Erythroblast (primary cell): ENCODE data around the gene PEAR1.

Experiments
- DNase-seq, 2 experiments: peaks; one replicate each; lab custom pipeline; 2025; lab: John Stamatoyannopoulos, UW
- GATA1 ChIP-seq: IDR thresholded peaks from 2 replicates; pipeline ENCODE4 v1.6.1; 2011; ENCODE audit warnings: low read depth, mild to moderate bottlenecking, control low read depth, low read length, moderate library complexity
- POLR2A ChIP-seq: IDR thresholded peaks from 2 replicates; pipeline ENCODE4 v1.6.1; 2011; ENCODE audit warnings: mild to moderate bottlenecking, low read length

PEAR1 gene

DNA sequence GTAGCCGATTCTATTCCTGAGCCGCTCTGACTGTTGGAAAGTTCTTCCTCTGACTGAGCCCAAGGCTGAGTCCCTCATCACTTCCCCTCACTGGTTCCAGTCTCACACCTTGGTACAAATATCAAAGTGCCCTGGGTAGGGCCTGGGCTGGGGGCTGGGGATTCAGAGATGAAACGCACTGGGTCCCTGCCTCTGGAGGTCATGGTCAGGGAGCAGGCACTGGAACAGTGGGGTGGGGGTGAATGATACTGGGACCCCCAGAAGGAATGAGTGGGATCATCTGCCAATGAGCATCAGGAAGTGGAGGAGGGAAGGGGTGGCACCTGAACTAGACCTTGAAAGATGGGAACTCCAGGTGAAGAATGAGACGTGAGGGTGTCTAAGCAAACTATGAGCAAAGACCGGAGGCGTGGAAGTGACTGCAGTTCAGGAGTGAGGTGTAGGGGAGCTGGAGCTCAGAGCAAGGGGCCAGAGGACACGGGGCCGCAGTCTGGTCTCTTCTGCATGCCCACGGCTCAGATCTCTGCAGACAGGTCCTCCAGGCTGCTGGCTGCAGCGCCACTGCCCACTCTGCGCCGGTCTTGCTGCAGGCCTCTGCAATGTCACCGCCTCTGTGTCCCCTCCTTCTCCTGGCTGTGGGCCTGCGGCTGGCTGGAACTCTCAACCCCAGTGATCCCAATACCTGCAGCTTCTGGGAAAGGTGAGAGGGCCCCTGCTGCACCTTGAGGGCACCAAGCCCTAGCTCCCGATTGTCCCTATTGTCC lies 10.0 kb downstream of the PEAR1 start:
- TF ChIP-seq POLR2A, result no peak
- no peak for TF ChIP-seq GATA1
- DNase-seq, result no peak

DNA sequence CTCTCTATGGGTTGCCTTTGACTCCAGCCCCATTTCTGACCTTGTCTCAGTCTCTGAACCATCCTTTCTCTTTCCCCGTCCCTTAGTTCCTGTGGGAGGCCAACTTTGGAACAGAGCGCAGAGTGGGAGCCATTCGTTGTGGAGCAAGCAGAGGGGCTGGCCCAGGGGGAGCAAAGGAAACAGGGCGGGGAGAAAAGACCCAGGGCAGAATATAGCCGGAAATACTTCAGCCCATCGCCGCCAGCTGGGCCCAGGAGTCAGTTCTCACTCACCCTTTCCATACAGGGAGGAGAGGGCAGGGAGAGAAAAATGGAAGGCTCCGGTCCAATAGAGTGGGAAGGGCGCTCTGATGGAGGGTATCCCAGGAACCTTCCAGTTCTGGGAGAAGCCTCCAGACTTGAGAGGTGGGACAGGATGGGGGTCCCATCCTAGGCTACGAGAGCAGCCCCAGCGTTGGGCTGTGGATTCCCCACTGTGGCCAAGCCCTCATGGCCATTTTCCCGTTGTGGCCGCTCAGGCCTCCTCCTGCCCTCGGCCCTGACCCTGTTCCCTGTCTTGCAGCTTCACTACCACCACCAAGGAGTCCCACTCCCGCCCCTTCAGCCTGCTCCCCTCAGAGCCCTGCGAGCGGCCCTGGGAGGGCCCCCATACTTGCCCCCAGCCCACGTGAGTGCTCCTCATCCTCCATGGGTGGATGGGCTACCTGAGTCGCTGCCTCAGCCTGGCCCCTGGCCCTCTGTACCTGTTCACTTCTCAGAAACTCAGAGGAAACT lies 10.9 kb downstream of the PEAR1 start:
- DNase-seq, result no peak
- TF ChIP-seq POLR2A (no peak), GATA1 (no peak)

DNA sequence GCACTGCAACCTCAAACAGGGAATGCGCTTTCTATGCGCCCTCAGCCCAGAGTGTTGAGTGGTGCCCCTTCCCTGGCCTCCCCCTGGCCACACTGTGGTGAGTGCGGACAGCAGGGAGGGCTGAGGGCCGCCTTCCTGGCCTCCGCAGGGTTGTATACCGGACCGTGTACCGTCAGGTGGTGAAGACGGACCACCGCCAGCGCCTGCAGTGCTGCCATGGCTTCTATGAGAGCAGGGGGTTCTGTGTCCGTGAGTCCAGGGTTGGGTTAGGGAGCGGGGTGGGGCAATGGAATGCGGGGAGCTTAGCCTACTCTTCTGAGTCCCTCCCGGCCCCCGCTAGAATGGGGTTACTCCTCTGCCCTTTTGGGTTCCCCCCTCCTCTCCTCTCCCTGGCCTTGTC lies 11.7 kb downstream of the PEAR1 start:
- TF ChIP-seq POLR2A (no peak), GATA1 (no peak)
- no peak for DNase-seq

DNA sequence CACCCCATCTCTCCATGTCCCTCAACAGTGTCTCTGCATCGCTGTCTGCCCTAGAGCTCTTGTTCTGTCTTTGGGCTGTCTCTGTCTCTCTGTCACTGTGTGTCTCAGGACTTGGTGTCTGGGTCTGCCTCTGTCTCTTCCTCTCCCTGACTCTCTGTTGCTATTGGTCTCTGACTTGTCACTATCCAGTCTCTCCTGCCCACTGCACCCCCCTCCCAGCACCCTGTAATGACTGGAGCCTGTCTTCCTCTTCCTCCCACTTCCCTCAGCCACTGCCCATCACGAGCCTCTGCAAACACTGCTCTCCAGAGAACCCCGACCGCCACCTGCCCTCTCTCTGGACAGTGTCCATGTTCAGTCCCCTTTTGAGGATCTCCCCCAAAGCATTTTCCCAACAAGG lies 12.1 kb downstream of the PEAR1 start:
- no peak for DNase-seq
- TF ChIP-seq POLR2A (no peak), GATA1 (no peak)

DNA sequence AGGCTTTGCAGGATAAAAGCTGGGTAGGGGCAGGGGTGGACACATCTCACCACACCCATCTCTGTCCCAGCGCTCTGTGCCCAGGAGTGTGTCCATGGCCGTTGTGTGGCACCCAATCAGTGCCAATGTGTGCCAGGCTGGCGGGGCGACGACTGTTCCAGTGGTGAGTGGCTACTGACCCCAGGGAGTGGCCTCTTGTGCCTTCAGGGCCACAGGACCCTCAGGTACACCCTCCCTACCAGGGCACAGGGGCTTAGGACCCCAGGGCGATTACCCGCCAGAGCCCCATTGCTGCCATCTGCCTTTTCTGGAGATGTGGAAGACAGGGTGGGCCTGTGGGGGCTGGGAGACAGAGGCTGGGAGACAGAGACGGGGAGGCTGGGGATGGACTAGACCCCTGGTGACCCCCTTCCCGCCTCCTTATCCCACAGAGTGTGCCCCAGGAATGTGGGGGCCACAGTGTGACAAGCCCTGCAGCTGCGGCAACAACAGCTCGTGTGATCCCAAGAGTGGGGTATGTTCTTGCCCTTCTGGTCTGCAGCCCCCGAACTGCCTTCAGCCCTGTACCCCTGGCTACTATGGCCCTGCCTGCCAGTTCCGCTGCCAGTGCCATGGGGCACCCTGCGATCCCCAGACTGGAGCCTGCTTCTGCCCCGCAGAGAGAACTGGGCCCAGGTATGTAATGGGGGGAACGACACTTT lies 12.8 kb downstream of the PEAR1 start:
- DNase-seq, result no peak
- TF ChIP-seq GATA1 (no peak), POLR2A (no peak)

DNA sequence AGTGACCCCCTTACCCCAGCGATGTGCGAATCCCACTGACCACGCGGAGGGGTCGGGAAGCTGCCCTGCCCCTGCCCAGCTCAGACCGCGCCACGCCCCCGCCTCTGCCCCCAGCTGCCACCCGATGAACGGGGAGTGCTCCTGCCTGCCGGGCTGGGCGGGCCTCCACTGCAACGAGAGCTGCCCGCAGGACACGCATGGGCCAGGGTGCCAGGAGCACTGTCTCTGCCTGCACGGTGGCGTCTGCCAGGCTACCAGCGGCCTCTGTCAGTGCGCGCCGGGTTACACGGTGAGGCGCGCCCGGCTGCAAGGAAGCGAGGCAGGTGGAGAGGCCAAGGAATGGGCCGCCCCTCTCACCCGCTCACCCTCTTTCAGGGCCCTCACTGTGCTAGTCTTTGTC lies 15.0 kb downstream of the PEAR1 start:
- DNase-seq, result no peak
- TF ChIP-seq POLR2A, result no peak
- TF ChIP-seq GATA1, result no peak

DNA sequence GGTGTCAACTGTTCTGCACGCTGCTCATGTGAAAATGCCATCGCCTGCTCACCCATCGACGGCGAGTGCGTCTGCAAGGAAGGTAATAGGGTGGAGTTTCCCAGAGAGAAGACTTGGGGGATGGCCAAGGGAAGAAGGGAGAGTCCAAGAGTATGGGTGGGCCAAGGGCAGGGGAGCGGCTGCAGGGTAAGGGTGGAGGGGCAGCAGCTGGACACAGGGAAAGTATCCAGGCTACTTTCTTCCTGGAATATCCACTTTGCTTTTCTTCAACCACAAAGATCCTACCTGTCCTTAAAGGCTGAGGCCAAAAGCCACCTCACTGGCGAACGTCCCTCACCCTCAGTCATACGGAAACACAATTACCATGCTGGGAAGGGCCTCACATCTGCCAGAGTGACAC lies 15.4 kb downstream of the PEAR1 start:
- TF ChIP-seq GATA1 (no peak), POLR2A (no peak)
- no peak for DNase-seq

DNA sequence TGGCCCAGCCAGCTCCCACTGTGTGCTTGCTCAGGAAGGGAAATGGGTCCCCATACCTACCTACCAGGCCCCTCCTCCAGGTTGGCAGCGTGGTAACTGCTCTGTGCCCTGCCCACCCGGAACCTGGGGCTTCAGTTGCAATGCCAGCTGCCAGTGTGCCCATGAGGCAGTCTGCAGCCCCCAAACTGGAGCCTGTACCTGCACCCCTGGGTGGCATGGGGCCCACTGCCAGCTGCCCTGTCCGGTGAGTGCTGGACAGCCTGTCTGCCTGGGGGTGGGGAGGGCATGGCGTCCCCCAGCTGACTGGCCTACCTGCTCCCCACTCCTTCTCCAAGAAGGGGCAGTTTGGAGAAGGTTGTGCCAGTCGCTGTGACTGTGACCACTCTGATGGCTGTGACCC lies 16.2 kb downstream of the PEAR1 start:
- DNase-seq, result no peak
- TF ChIP-seq GATA1 (no peak), POLR2A (no peak)

DNA sequence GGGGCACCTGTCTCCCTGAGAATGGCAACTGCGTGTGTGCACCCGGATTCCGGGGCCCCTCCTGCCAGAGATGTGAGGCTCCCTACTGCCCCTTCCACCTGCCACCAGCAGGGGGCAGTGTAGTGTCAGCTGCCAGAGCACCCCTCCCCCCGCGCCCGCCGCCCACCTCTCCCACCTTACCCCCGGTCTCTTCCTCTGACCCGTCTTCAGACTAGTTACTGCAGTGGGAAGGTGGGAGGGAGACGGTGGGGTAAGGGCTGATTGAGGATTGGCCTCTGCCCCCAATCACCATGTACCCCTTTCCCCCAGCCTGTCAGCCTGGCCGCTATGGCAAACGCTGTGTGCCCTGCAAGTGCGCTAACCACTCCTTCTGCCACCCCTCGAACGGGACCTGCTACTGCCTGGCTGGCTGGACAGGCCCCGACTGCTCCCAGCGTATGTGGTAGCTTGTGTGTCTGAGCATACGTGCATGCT lies 16.8 kb downstream of the PEAR1 start:
- DNase-seq, result peak; percentile 56 to 77
- TF ChIP-seq POLR2A (no peak), GATA1 (no peak)

DNA sequence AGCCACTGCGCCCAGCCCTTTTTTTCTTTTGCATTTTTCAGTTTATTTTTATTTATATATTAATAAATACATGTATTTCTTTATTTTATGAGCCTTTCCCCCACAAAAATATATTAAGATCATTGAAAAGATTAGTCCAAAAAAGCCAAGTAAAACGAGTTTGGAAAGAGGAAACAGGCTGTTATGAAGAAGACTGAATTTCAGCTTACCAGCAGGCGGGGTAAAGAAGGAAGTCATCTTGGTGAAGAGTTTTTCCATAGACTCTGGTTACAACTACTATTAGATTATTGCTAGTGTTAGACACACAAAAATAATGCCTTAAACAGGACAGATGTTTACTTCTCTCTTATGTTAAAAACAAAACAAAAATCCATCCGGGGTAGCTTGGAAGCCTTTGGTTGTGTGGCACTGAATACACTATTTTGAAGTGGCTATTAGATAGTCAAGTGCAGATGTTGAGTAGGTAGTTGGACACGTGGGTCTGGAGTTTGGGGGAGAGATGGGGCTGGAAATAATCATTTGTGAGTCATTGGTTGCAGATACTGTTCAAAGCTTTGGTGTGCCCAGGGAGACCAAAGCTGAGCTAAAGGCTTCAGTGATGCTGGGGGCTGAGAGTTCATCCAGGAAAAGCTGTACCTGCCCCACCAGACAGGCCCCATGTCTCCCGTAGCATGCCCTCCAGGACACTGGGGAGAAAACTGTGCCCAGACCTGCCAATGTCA lies 18.2 kb downstream of the PEAR1 start:
- DNase-seq, result no peak
- TF ChIP-seq POLR2A (no peak), GATA1 (no peak)

DNA sequence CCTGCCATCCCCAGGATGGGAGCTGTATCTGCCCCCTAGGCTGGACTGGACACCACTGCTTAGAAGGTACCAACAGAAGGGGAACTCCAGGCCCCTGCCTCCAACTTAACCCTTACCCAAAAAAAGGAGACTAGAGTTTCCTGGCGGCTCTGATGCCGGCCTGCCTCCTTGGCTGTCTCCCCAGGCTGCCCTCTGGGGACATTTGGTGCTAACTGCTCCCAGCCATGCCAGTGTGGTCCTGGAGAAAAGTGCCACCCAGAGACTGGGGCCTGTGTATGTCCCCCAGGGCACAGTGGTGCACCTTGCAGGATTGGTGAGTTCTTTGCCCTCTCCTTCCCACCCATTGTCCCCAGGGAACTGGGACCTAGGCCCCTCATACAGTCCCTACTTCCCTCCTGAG lies 18.8 kb downstream of the PEAR1 start:
- DNase-seq, result no peak
- TF ChIP-seq POLR2A (no peak), GATA1 (no peak)

DNA sequence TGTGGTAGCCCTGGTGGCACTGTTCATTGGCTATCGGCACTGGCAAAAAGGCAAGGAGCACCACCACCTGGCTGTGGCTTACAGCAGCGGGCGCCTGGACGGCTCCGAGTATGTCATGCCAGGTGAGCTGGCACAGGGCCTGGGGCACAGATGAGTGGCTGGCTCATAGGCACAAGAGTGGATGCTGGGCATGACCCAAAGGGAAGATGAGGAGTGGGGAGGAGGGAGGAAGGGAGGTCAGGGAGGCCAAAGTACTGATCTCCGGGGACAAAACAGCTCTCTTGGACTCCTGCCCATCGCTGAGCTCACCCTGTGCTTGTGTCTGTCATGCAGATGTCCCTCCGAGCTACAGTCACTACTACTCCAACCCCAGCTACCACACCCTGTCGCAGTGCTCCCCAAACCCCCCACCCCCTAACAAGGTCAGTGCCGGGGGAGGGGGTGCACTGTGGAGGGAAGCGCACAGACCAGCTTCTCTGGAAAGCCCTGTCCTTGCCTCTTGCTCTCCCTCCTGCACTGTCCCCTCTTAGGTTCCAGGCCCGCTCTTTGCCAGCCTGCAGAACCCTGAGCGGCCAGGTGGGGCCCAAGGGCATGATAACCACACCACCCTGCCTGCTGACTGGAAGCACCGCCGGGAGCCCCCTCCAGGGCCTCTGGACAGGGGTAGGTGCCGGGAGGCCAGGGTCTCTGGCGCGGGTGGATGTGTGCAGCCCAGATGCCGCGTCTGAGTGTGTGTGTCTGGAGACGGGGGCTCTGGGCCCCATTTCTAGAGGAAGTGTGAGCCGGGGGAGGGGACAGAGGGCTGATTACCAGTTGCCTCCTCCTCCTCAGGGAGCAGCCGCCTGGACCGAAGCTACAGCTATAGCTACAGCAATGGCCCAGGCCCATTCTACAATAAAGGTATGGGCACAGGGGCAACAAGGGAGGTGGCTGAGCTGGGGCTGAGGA lies 19.6 kb downstream of the PEAR1 start:
- no peak for TF ChIP-seq POLR2A
- TF ChIP-seq GATA1, result no peak
- peak; percentile 35 to 51 for DNase-seq

DNA sequence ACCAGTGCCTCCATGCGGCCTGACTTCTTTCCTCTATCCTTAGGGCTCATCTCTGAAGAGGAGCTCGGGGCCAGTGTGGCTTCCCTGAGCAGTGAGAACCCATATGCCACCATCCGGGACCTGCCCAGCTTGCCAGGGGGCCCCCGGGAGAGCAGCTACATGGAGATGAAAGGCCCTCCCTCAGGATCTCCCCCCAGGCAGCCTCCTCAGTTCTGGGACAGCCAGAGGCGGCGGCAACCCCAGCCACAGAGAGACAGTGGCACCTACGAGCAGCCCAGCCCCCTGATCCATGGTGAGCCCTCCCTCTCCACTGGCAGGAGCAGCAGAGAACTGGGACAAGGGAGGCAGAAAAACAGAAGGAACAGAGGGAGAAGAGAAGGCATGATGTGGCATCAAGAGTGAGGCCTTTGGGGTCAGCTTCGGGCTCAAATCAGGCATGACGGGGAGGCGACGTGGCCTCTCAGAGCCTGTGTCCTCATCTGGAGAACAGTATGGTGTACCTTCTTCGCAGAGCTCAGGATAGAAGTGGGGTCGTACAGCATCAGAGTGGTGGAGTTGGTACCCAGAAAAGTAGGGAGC lies 20.4 kb downstream of the PEAR1 start:
- TF ChIP-seq POLR2A (no peak), GATA1 (no peak)
- no peak for DNase-seq
